Posterior cingulate gyrus (tissue), 11 donors: ENCODE data around the gene BUB1B.
"Not testable (repeated sequence)": the region's sequence is repeated elsewhere in the genome, so short reads cannot be mapped to it uniquely, and the experiment has no call there.

ENCODE experiments used
- DNase-seq, 10 donors: peaks; one replicate each; pipeline versions ENCODE4 v3.0.0 to v3.0.0-alpha.2; 2020 to 2021; ENCODE audit warnings: mixed read lengths in 3 of 10
- intact Hi-C: fragments of 100-400 bp; cut with DNase I; formaldehyde crosslinking; loops from one replicate; pipeline ENCODE4 v1.15.1; 2023

BUB1B gene

GRCh38 chr15:40134885-40135284 lies 26.0 kb upstream of the BUB1B start:
- intact Hi-C loops: no loop called here
- DNase-seq: peak in 1 of 10 donors; percentile 25

GRCh38 chr15:40135846-40136450 lies 24.9 kb upstream of the BUB1B start:
- intact Hi-C loops, DNase-seq: not testable (repeated sequence)

GRCh38 chr15:40136470-40137302 lies 24.2 kb upstream of the BUB1B start:
- no peak for DNase-seq
- intact Hi-C loops: no loop called here

- intact Hi-C loops: no loop called here
- peak in 1 of 10 donors; percentile 72 for DNase-seq
These were observed 23.3 kb upstream of the BUB1B start for GRCh38 chr15:40137303-40138200.

GRCh38 chr15:40138201-40138570 lies 22.7 kb upstream of the BUB1B start:
- DNase-seq, intact Hi-C loops: not testable (repeated sequence)

GRCh38 chr15:40142428-40142827 lies 18.4 kb upstream of the BUB1B start:
- DNase-seq: no peak
- intact Hi-C loops: no loop called here

- intact Hi-C loops: no loop called here
- no peak for DNase-seq
These were observed 14.8 kb upstream of the BUB1B start for GRCh38 chr15:40146037-40146436.

GRCh38 chr15:40149339-40149738 lies 11.5 kb upstream of the BUB1B start:
- DNase-seq: no peak
- intact Hi-C loops: no loop called here

GRCh38 chr15:40150163-40150925 lies 10.5 kb upstream of the BUB1B start:
- intact Hi-C loops: no loop called here
- peak in 8 of 10 donors; percentile 18 to 86 (median 48) for DNase-seq

- intact Hi-C loops: no loop called here
- DNase-seq: no peak
These were observed 9.4 kb upstream of the BUB1B start for GRCh38 chr15:40151499-40151898.

- no peak for DNase-seq
- intact Hi-C loops: no loop called here
These were observed 8.9 kb upstream of the BUB1B start for GRCh38 chr15:40151991-40152390.

- intact Hi-C loops, DNase-seq: not testable (repeated sequence)
These were observed 6.0 kb upstream of the BUB1B start for GRCh38 chr15:40154821-40155220.

GRCh38 chr15:40155270-40155910 lies 5.5 kb upstream of the BUB1B start:
- DNase-seq: peak in 1 of 10 donors; percentile 24
- intact Hi-C loops: no loop called here

GRCh38 chr15:40157778-40158447 lies 3.0 kb upstream of the BUB1B start:
- intact Hi-C loops: no loop called here
- peak in 1 of 10 donors; percentile 28 for DNase-seq

- intact Hi-C loops: loop anchor here (5.0 kb wide), 2 partner anchors 53 to 123 kb away; partner anchors contain the start of genes BMF and SRP14
- no peak for DNase-seq
These were observed 848 bp upstream of the BUB1B start for GRCh38 chr15:40160021-40160420.

- DNase-seq: no peak
- intact Hi-C loops: loop anchor here (5.0 kb wide), 2 partner anchors 55 to 125 kb away; partner anchors contain the start of genes BMF and SRP14
These were observed 973 bp downstream of the BUB1B start for GRCh38 chr15:40161693-40162391.

- intact Hi-C loops: loop anchor here (5.0 kb wide), 2 partner anchors 55 to 125 kb away; partner anchors contain the start of genes BMF and SRP14
These were observed 1.7 kb downstream of the BUB1B start for GRCh38 chr15:40162552-40162951.

More at GRCh38 chr15:40162552-40162951, 1.7 kb downstream of the BUB1B start:
- no peak for DNase-seq
